ENCODE measurements around the gene CDH13. TPM values are rescaled to one million over a fixed set of nuclear protein-coding genes. Genes with fewer than 3 reads are reported as not detected.

Gene CDH13
- total and polyA plus RNA-seq, 2 experiments from 2014 or later, result 2.9 to 4.8 TPM

- H3K4me1 ChIP-seq (ENCODE audit: low read depth), result no peaks in the 10 kb centered on the region
- no peak overlapping the region for H3K27ac ChIP-seq
- no peaks in the 10 kb centered on the region for H3K27me3 ChIP-seq
- no peaks in the 10 kb centered on the region for H3K36me3 ChIP-seq
- no peak for DNase-seq (ENCODE audit: low read depth in 1 of 2, low spot score in 1 of 2)
- no peaks in the 10 kb centered on the region for H3K9me3 ChIP-seq (ENCODE audit: low read depth)
- no peak overlapping the region for H3K4me3 ChIP-seq
- TF ChIP-seq CTCF (IDR thresholded peaks at IDR 0.05; ENCODE audit: low read depth, low read length), result no peak
Observed at GRCh38 chr16:83130039-83130438, 503.3 kb downstream of the CDH13 start.

GRCh38 chr16:83134638-83135037, 507.9 kb downstream of the CDH13 start:
- no peaks in the 10 kb centered on the region for H3K36me3 ChIP-seq
- no peak for TF ChIP-seq CTCF (IDR thresholded peaks at IDR 0.05; ENCODE audit: low read depth, low read length)
- no peak for DNase-seq (ENCODE audit: low read depth in 1 of 2, low spot score in 1 of 2)
- no peaks in the 10 kb centered on the region for H3K4me1 ChIP-seq (ENCODE audit: low read depth)
- H3K27me3 ChIP-seq, result no peaks in the 10 kb centered on the region
- no peak overlapping the region for H3K4me3 ChIP-seq
- H3K9me3 ChIP-seq (ENCODE audit: low read depth), result no peaks in the 10 kb centered on the region
- H3K27ac ChIP-seq, result no peak overlapping the region

GRCh38 chr16:83136419-83136818, 509.6 kb downstream of the CDH13 start:
- no peak for TF ChIP-seq CTCF (IDR thresholded peaks at IDR 0.05; ENCODE audit: low read depth, low read length)
- no peaks in the 10 kb centered on the region for H3K9me3 ChIP-seq (ENCODE audit: low read depth)

DNA sequence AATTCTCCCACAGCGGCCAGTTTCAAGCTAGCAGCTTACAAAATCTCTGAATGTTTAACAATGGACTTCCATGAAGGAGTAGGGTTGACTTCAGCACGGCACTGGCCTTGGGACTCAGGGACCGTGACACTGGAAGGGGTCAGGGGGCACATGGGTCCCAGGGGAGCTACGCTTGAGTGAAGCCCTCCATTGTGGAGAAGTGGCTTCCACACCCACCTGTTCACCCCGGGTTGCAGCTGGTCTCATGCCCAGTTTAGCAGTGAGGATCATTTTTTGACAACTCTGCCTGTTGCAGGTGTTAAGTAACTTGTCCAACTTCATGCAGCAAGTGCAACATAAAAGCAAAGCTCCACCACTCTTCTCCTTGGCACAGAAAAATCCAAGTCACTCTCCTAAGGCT, 510.2 kb downstream of the CDH13 start:
- Histone ChIP-seq H3K27me3 (no peaks in the 10 kb centered on the region), H3K36me3 (no peaks in the 10 kb centered on the region), H3K9me3 (ENCODE audit: low read depth) (no peaks in the 10 kb centered on the region), H3K27ac (no peak overlapping the region), H3K4me3 (no peak overlapping the region), H3K4me1 (ENCODE audit: low read depth) (no peaks in the 10 kb centered on the region)
- no peak for TF ChIP-seq CTCF (IDR thresholded peaks at IDR 0.05; ENCODE audit: low read depth, low read length)
- no peak for DNase-seq (ENCODE audit: low read depth in 1 of 2, low spot score in 1 of 2)

More at GRCh38 chr16:83136419-83136818, 509.6 kb downstream of the CDH13 start:
- no peak for DNase-seq (ENCODE audit: low read depth in 1 of 2, low spot score in 1 of 2)
- Histone ChIP-seq H3K27me3 (no peaks in the 10 kb centered on the region), H3K27ac (no peak overlapping the region), H3K4me1 (ENCODE audit: low read depth) (no peaks in the 10 kb centered on the region), H3K36me3 (no peaks in the 10 kb centered on the region), H3K4me3 (no peak overlapping the region)

- H3K36me3 ChIP-seq, result no peaks in the 10 kb centered on the region
- TF ChIP-seq CTCF (IDR thresholded peaks at IDR 0.05; ENCODE audit: low read depth, low read length), result no peak
- no peak overlapping the region for H3K4me3 ChIP-seq
- peak in 1 of 2 donors; percentile 89 for DNase-seq (ENCODE audit: low read depth in 1 of 2, low spot score in 1 of 2)
- no peaks in the 10 kb centered on the region for H3K27me3 ChIP-seq
- H3K27ac ChIP-seq, result no peak overlapping the region
- H3K9me3 ChIP-seq (ENCODE audit: low read depth), result no peaks in the 10 kb centered on the region
- no peaks in the 10 kb centered on the region for H3K4me1 ChIP-seq (ENCODE audit: low read depth)
Observed at GRCh38 chr16:83137326-83137781, 510.6 kb downstream of the CDH13 start.

- H3K27me3 ChIP-seq, result no peaks in the 10 kb centered on the region
- H3K4me3 ChIP-seq, result no peak overlapping the region
- H3K36me3 ChIP-seq, result no peaks in the 10 kb centered on the region
- H3K27ac ChIP-seq, result no peak overlapping the region
- H3K4me1 ChIP-seq (ENCODE audit: low read depth), result no peaks in the 10 kb centered on the region
- DNase-seq (ENCODE audit: low read depth in 1 of 2, low spot score in 1 of 2), result no peak
- no peak for TF ChIP-seq CTCF (IDR thresholded peaks at IDR 0.05; ENCODE audit: low read depth, low read length)
- no peaks in the 10 kb centered on the region for H3K9me3 ChIP-seq (ENCODE audit: low read depth)
Observed at GRCh38 chr16:83137894-83138293, 511.1 kb downstream of the CDH13 start.

Measured in cardiac muscle cell (in vitro differentiated cells and primary cell).